GM12878 (cell line): ENCODE data around the gene VANGL2. TPM values are rescaled to one million over a fixed set of nuclear protein-coding genes. Genes with fewer than 3 reads are reported as not detected.

Experiments used
- ATAC-seq: fragments of 200-7000 bp; cut with Tn5 transposase; 3 replicates; pipeline ENCODE4 v1.9.1; 2020; ENCODE audit warnings: mild to moderate bottlenecking, moderate library complexity
- BruUV-seq: library from RNA; stranded (reverse); fragments of 400-500 nt; replicated peaks from 2 replicates; lab custom pipeline; 2021; lab: Mats Ljungman, UMichigan
- CTCF ChIA-PET: fragments of 300-600 bp; sonication (Branson Sonifier 250); formaldehyde crosslinking; extraction: SDS; loops from one replicate; lab custom pipeline; 2021; ENCODE audit warnings: inconsistent platforms; lab: Yijun Ruan, JAX
- POLR2A ChIA-PET: fragments of 350-600 bp; formaldehyde crosslinking; extraction: SDS; loops from one replicate; lab custom pipeline; 2021; ENCODE audit warnings: inconsistent platforms; lab: Charles Lee
- RAD21 ChIA-PET: fragments of 300-600 bp; sonication (Branson Sonifier 250); formaldehyde crosslinking; loops from one replicate; lab custom pipeline; 2023; ENCODE audit warnings: antibody characterized with exemption; ENCODE audit not compliant: unreplicated experiment; lab: Charles Lee
- SMC1A ChIA-PET: fragments of 300-600 bp; sonication (Branson Sonifier 250); formaldehyde crosslinking; loops from one replicate; lab custom pipeline; 2023; ENCODE audit not compliant: unreplicated experiment, uncharacterized antibody; lab: Charles Lee
- DNase-seq: peaks from one replicate; pipeline ENCODE4 v3.0.0-alpha.2; 2011; ENCODE audit warnings: low read depth, low spot score
- FAIRE-seq: peaks from 3 replicates; lab custom pipeline; 2011; peaks lifted over from hg19 to GRCh38; lab: Jason Lieb, UNC
- H2AFZ ChIP-seq: 2 replicates; pipeline ENCODE4 v1.6.0; 2011; ENCODE audit warnings: low read depth, low read length, control low read depth; ENCODE audit not compliant: control insufficient read depth
- H3K27ac ChIP-seq: 2 replicates; pipeline ENCODE4 v1.5.1; 2011; ENCODE audit warnings: control low read depth; ENCODE audit not compliant: control insufficient read depth, insufficient read depth
- H3K27me3 ChIP-seq, 2 experiments: replicated peaks in 1 of 2; 2 replicates each; pipeline versions ENCODE4 v1.6.0 to v1.6.1; 2011; ENCODE audit warnings: low read length in 1 of 2; ENCODE audit not compliant: control insufficient read depth in 2 of 2, insufficient read depth in 2 of 2
- H3K36me3 ChIP-seq, 2 experiments: 2 replicates each; pipeline ENCODE4 v1.5.1; 2011; ENCODE audit warnings: low read length in 1 of 2; ENCODE audit not compliant: control insufficient read depth in 2 of 2, insufficient read depth in 2 of 2
- H3K4me1 ChIP-seq: 2 replicates; pipeline ENCODE4 v1.6.1; 2011; ENCODE audit warnings: mild to moderate bottlenecking, low read length, moderate library complexity, mixed read lengths; ENCODE audit not compliant: control insufficient read depth, insufficient read depth
- H3K4me2 ChIP-seq: 2 replicates; pipeline ENCODE4 v1.6.0; 2011; ENCODE audit warnings: control low read depth; ENCODE audit not compliant: control insufficient read depth, insufficient read depth
- H3K4me3 ChIP-seq: fragments of 200-600 bp; sonication (generic); 2 replicates; pipeline ENCODE4 v1.5.1; 2016
- H3K79me2 ChIP-seq: 2 replicates; pipeline ENCODE4 v1.6.0; 2011; ENCODE audit warnings: low read length; ENCODE audit not compliant: control insufficient read depth, insufficient read depth
- H3K9ac ChIP-seq: 2 replicates; pipeline ENCODE4 v1.8.0; 2011; ENCODE audit warnings: low read length, control low read depth, mixed read lengths; ENCODE audit not compliant: control insufficient read depth, insufficient read depth
- H3K9me3 ChIP-seq: replicated peaks from 3 replicates; pipeline ENCODE4 v1.5.1; 2011; ENCODE audit warnings: mild to moderate bottlenecking, low read length; ENCODE audit not compliant: control insufficient read depth, insufficient read depth
- H4K20me1 ChIP-seq: 2 replicates; pipeline ENCODE4 v1.6.0; 2011; ENCODE audit not compliant: control insufficient read depth, insufficient read depth
- ATF3 ChIP-seq: IDR thresholded peaks from 2 replicates; pipeline ENCODE4 v1.6.1; 2011; ENCODE audit warnings: low read depth, mild to moderate bottlenecking, low read length, moderate library complexity, borderline replicate concordance; ENCODE audit errors: extremely low read depth
- GATAD2B ChIP-seq: fragments of 450-650 bp; conservative IDR thresholded peaks from 2 replicates; pipeline ENCODE4 v1.6.1; 2017; ENCODE audit warnings: low read depth, mild to moderate bottlenecking, moderate library complexity
- HDAC2 ChIP-seq: fragments of 200-600 bp; sonication (generic); IDR thresholded peaks from 2 replicates; pipeline ENCODE4 v1.6.1; 2017
- HSF1 ChIP-seq: fragments of 150-350 bp; IDR thresholded peaks from 2 replicates; pipeline ENCODE4 v1.6.1; 2014; ENCODE audit warnings: mild to moderate bottlenecking, low read depth, low read length
- IKZF2 ChIP-seq, 2 experiments: fragments of 450-650 bp; IDR thresholded peaks; 2 replicates each; pipeline ENCODE4 v1.6.1; 2017; ENCODE audit warnings: mild to moderate bottlenecking in 2 of 2, moderate library complexity in 2 of 2
- KLF5 ChIP-seq: fragments of 450-650 bp; IDR thresholded peaks from 2 replicates; pipeline ENCODE4 v1.6.1; 2014; ENCODE audit warnings: mild to moderate bottlenecking; ENCODE audit not compliant: partially characterized antibody
- NKRF ChIP-seq: fragments of 450-650 bp; conservative IDR thresholded peaks from 2 replicates; pipeline ENCODE4 v1.6.1; 2017; ENCODE audit warnings: mild to moderate bottlenecking, moderate library complexity
- POU2F2 ChIP-seq: IDR thresholded peaks from 3 replicates; pipeline ENCODE4 v1.6.1; 2011; ENCODE audit warnings: low read depth, mild to moderate bottlenecking, low read length, borderline replicate concordance
- RFX5 ChIP-seq: IDR thresholded peaks from 2 replicates; pipeline ENCODE4 v1.6.1; 2011; ENCODE audit warnings: low read depth, low read length, improper control_type of control experiment
- RUNX3 ChIP-seq: IDR thresholded peaks from 2 replicates; pipeline ENCODE4 v1.6.1; 2012; ENCODE audit warnings: low read length, inconsistent platforms
- SREBF2 ChIP-seq: IDR thresholded peaks from 2 replicates; pipeline ENCODE4 v1.6.1; 2012; ENCODE audit warnings: mild to moderate bottlenecking, low read length
- ZBTB33 ChIP-seq: fragments of 450-650 bp; IDR thresholded peaks from 2 replicates; pipeline ENCODE4 v1.6.1; 2017; ENCODE audit warnings: mild to moderate bottlenecking
- ZNF274 ChIP-seq: IDR thresholded peaks from one replicate; pipeline ENCODE4 v1.8.0; 2011; ENCODE audit not compliant: insufficient read length, insufficient read depth
- WGBS: methylation state at CpG from one replicate; pipeline ENCODE4 v1.1.6; 2016; ENCODE audit warnings: low lambda C conversion rate; ENCODE audit not compliant: insufficient replicate concordance, insufficient coverage; ENCODE audit errors: missing lambda C conversion rate; 5-methylcytosine and 5-hydroxymethylcytosine counted together
- in situ Hi-C: fragments of 300-500 bp; cut with MboI; formaldehyde crosslinking; loops from 9 replicates; pipeline ENCODE4 v1.14.3; 2018; ENCODE audit warnings: mixed read lengths
- intact Hi-C: fragments of 100-400 bp; cut with micrococcal nuclease; formaldehyde crosslinking; loops from one replicate; pipeline ENCODE4 v1.14.2; 2022; ENCODE audit not compliant: unreplicated experiment
- polyA plus RNA-seq, 11 experiments: library from polyadenylated mRNA; depleted of rRNA in 4 of 11; unstranded in 6 of 11; stranded (reverse) in 5 of 11; fragments of >200 nt; fragmentation: Nextera tagmentation in 4 of 11; fragmentation: Illumina TruSeq in 1 of 11; extraction: Ambion mirVana in 4 of 11; extraction: Trizol in 1 of 11; gene quantifications; 1 replicate in 1 of 11; 2 replicates in 10 of 11; pipeline versions ENCODE4 v1.2.1 to v1.2.3, GENCODE V29; 2011 to 2016; ENCODE audit warnings: inconsistent platforms in 2 of 11, missing spikeins in 2 of 11, low read depth in 1 of 11
- total RNA-seq, 4 experiments: library from RNA; depleted of rRNA in 3 of 4; stranded (reverse); fragments of >200 nt in 3 of 4; fragmentation: Illumina TruSeq in 1 of 4; extraction: Trizol in 1 of 4; gene quantifications; 2 replicates each; pipeline versions ENCODE4 v1.2.1 to v1.2.3, GENCODE V29; 2013 to 2021

VANGL2 gene
- total and polyA plus RNA-seq, 10 of the 15 experiments (the other 5 are each of a cell fraction or from before 2014, with no cell fraction given): 0.10 to 5.0 (median 0.27) TPM

GRCh38 chr1:160465123-160465522, 64.8 kb downstream of the VANGL2 start:
- FAIRE-seq (no peak), DNase-seq (no peak), ATAC-seq (peak; percentile 53)
- 67% methylated on average over 6 of the region's 6 CpGs for WGBS
- Histone ChIP-seq H3K9me3 (peaks cover 2% of the 10 kb centered on the region; the same call in 2 of the 3 replicates), H3K9ac (no peak overlapping the region), H3K36me3 (no peaks in the 10 kb centered on the region), H2AFZ (peak overlapping the region; percentile 16), H4K20me1 (no peaks in the 10 kb centered on the region), H3K27ac (no peak overlapping the region), H3K4me3 (no peak overlapping the region), H3K27me3 (no peaks in the 10 kb centered on the region), H3K4me1 (peaks cover 40% of the 10 kb centered on the region), H3K4me2 (no peak overlapping the region), H3K79me2 (no peaks in the 10 kb centered on the region)
- ChIA-PET CTCF (interaction anchor here (1.3 to 3.4 kb wide), 3 partner anchors 9 to 14 kb away, joined by 4 to 11 read pairs (median 4); no protein-coding TSS in a partner anchor), RAD21 (interaction anchor here (1.1 to 2.0 kb wide), 3 partner anchors 33 to 113 kb away, joined by 3 to 8 read pairs (median 3); no protein-coding TSS in a partner anchor), SMC1A (interaction anchor here (0.6 to 2.6 kb wide), 11 partner anchors 8 to 58 kb away, joined by 3 to 22 read pairs (median 6); partner anchors contain the start of gene SLAMF6), POLR2A (interaction anchor here (1.1 to 2.1 kb wide), 2 partner anchors 13 to 34 kb away, joined by 3 to 8 read pairs; no protein-coding TSS in a partner anchor)
- in situ Hi-C loops: no loop called here
- intact Hi-C loops: no loop called here
- no TSS peak for BruUV-seq
- 0 out of 2 replicates have a peak, but pooled peaks have one; percentile 18 for TF ChIP-seq ZBTB33
- no peak for TF ChIP-seq HDAC2
- TF ChIP-seq GATAD2B: no peak
- no peak for TF ChIP-seq ATF3
- TF ChIP-seq NKRF: no peak
- TF ChIP-seq HSF1: no peak
- TF ChIP-seq IKZF2 (IDR thresholded peaks at IDR 0.05): 0 out of 4 replicates have a peak, but pooled peaks of 1 of the 2 experiments have one; percentile 13
- no peak for TF ChIP-seq ZNF274
- no peak for TF ChIP-seq SREBF2
- TF ChIP-seq KLF5: no peak
- peak; percentile 62; the same call in 1 of the 3 replicates for TF ChIP-seq POU2F2
- TF ChIP-seq RFX5: no peak
- peak; percentile 71 for TF ChIP-seq RUNX3
